HG02759 (cell line): ENCODE data around the gene RAC3.

Experiments
- ATAC-seq: cut with Tn5 transposase; IDR thresholded peaks from one replicate; pipeline ENCODE4 v1.9.1; 2021; ENCODE audit warnings: mild to moderate bottlenecking, moderate library complexity; ENCODE audit not compliant: unreplicated experiment

Gene RAC3

GRCh38 chr17:82053556-82054263, 22.2 kb downstream of the RAC3 start:
- ATAC-seq = no peak

- ATAC-seq = no peak
Measured at GRCh38 chr17:82054351-82055022, 23.0 kb downstream of the RAC3 start.

GRCh38 chr17:82055023-82055964, 23.8 kb downstream of the RAC3 start:
- no peak for ATAC-seq

- no peak for ATAC-seq
Measured at GRCh38 chr17:82055965-82056728, 24.7 kb downstream of the RAC3 start.

- no peak for ATAC-seq
Measured at GRCh38 chr17:82056729-82057621, 25.5 kb downstream of the RAC3 start.

- ATAC-seq = no peak
Measured at GRCh38 chr17:82058230-82058854, 26.9 kb downstream of the RAC3 start.

GRCh38 chr17:82058855-82059249, 27.4 kb downstream of the RAC3 start:
- ATAC-seq = no peak

GRCh38 chr17:82059272-82060000, 28.0 kb downstream of the RAC3 start:
- ATAC-seq = no peak

GRCh38 chr17:82060001-82060380, 28.5 kb downstream of the RAC3 start:
- ATAC-seq = no peak

GRCh38 chr17:82060614-82061013, 29.1 kb downstream of the RAC3 start:
- no peak for ATAC-seq

- no peak for ATAC-seq
Measured at GRCh38 chr17:82061047-82061925, 29.8 kb downstream of the RAC3 start.

GRCh38 chr17:82062076-82062983, 30.9 kb downstream of the RAC3 start:
- no peak for ATAC-seq

- ATAC-seq = no peak
Measured at GRCh38 chr17:82062984-82063368, 31.5 kb downstream of the RAC3 start.

GRCh38 chr17:82063424-82064415, 32.2 kb downstream of the RAC3 start:
- ATAC-seq = no peak

- ATAC-seq = no peak
Measured at GRCh38 chr17:82064433-82065192, 33.1 kb downstream of the RAC3 start.
